Spleen (tissue), 13 donors: ENCODE data around the gene CRYBG1. TPM values are rescaled to one million over a fixed set of nuclear protein-coding genes. Genes with fewer than 3 reads are reported as not detected.

Experiments used
- DNase-seq: peaks from one replicate; pipeline ENCODE4 v3.0.0-alpha.2; 2020
- H3K27ac ChIP-seq, 8 donors: fragments of 200-600 bp; sonication (generic) in 7 of 8; 1 replicate in 4 of 8; 2 replicates in 4 of 8; pipeline versions ENCODE4 v1.5.0 to v1.8.0; 2016 to 2021; ENCODE audit warnings: inconsistent platforms in 4 of 8, mild to moderate bottlenecking in 4 of 8, moderate library complexity in 1 of 8
- H3K27me3 ChIP-seq, 7 donors: fragments of 200-600 bp; sonication (generic) in 6 of 7; replicated peaks in 1 of 7; 1 replicate in 4 of 7; 2 replicates in 3 of 7; pipeline versions ENCODE4 v1.5.0 to v1.8.0; 2016 to 2021; ENCODE audit warnings: inconsistent platforms in 3 of 7, mild to moderate bottlenecking in 1 of 7
- H3K36me3 ChIP-seq, 6 donors: fragments of 200-600 bp; sonication (generic) in 5 of 6; 1 replicate in 4 of 6; 2 replicates in 2 of 6; pipeline versions ENCODE4 v1.5.0 to v1.8.0; 2016 to 2021; ENCODE audit warnings: inconsistent platforms in 2 of 6
- H3K4me1 ChIP-seq, 6 donors: fragments of 200-600 bp; sonication (generic) in 5 of 6; 1 replicate in 3 of 6; 2 replicates in 3 of 6; pipeline versions ENCODE4 v1.5.0 to v1.8.0; 2016 to 2021; ENCODE audit warnings: inconsistent platforms in 3 of 6
- H3K4me3 ChIP-seq, 8 donors: fragments of 200-600 bp; sonication (generic) in 7 of 8; 1 replicate in 4 of 8; 2 replicates in 4 of 8; pipeline versions ENCODE4 v1.5.0 to v1.8.0; 2016 to 2021; ENCODE audit warnings: inconsistent platforms in 4 of 8, mild to moderate bottlenecking in 4 of 8, moderate library complexity in 2 of 8
- H3K9me3 ChIP-seq, 8 donors: fragments of 200-600 bp; sonication (generic) in 7 of 8; 1 replicate in 4 of 8; 2 replicates in 4 of 8; pipeline versions ENCODE4 v1.5.0 to v1.8.0; 2016 to 2021; ENCODE audit warnings: inconsistent platforms in 4 of 8
- POLR2A ChIP-seq, 3 donors: fragments of 450-650 bp; IDR thresholded peaks; one replicate each; pipeline ENCODE4 v1.5.1; 2017; ENCODE audit warnings: antibody characterized with exemption in 3 of 3, mild to moderate bottlenecking in 1 of 3
- POLR2AphosphoS5 ChIP-seq, 3 donors: sonication (generic); formaldehyde crosslinking; IDR thresholded peaks; one replicate each; pipeline ENCODE4 v1.5.1; 2017; ENCODE audit warnings: antibody characterized with exemption in 3 of 3
- WGBS, 5 donors: extraction: QIAGEN DNeasy Blood & Tissue Kit in 3 of 5; methylation state at CpG; one replicate each; pipeline versions ENCODE4 v1.1.5 to v1.1.7; 2013 to 2018; 5-methylcytosine and 5-hydroxymethylcytosine counted together
- intact Hi-C: fragments of 100-400 bp; cut with DNase I; formaldehyde crosslinking; loops from one replicate; pipeline ENCODE4 v1.15.0; 2023; ENCODE audit warnings: low total_unique reads
- long read RNA-seq, 2 donors: transcript quantifications; one replicate each; lab custom pipeline, GENCODE V29; 2026
- polyA plus RNA-seq, 3 donors: library from polyadenylated mRNA; stranded (reverse); fragments of 200-250 nt; gene quantifications; one replicate each; pipeline ENCODE4 v1.2.1, GENCODE V29; 2013
- total RNA-seq, 7 donors: library from RNA; depleted of rRNA in 3 of 7; stranded (reverse); fragments of >200 nt in 3 of 7; fragmentation: NEBNext Ultra II Directional in 4 of 7; extraction: Animal tissue kit (Norgen Biotek cat#: 25700) in 4 of 7; gene quantifications; one replicate each; pipeline versions ENCODE4 v1.1.0 to v1.2.1, GENCODE V29; 2016 to 2021
- TF ChIP-seq, protein P1 (sequence below), 11 experiments: fragments of 200-600 bp in 7 of 11; fragments of 450-650 bp in 4 of 11; sonication (generic) in 4 of 11; IDR thresholded peaks in 8 of 11; conservative IDR thresholded peaks in 3 of 11; 1 replicate in 7 of 11; 2 replicates in 4 of 11; pipeline versions ENCODE4 v1.4.0 to v1.8.0; 2016 to 2021; ENCODE audit warnings: antibody characterized with exemption in 11 of 11, inconsistent platforms in 4 of 11, mild to moderate bottlenecking in 1 of 11
- donor health status: healthy with polysubstance abuse.
- donor health status: DM: no; HTN: no; CAD: no; lungs with moderate emphysema.
- donor health status: DM: no; HTN: no; CAD: no.
- donor health status: Bipolar disorder and iron deficiency.
- donor health status: healthy.
- donor health status: DM: no; HTN: no; CAD: no.
- donor health status: DM: yes; HTN: yes; CAD: no.

The CRYBG1 gene, protein sequence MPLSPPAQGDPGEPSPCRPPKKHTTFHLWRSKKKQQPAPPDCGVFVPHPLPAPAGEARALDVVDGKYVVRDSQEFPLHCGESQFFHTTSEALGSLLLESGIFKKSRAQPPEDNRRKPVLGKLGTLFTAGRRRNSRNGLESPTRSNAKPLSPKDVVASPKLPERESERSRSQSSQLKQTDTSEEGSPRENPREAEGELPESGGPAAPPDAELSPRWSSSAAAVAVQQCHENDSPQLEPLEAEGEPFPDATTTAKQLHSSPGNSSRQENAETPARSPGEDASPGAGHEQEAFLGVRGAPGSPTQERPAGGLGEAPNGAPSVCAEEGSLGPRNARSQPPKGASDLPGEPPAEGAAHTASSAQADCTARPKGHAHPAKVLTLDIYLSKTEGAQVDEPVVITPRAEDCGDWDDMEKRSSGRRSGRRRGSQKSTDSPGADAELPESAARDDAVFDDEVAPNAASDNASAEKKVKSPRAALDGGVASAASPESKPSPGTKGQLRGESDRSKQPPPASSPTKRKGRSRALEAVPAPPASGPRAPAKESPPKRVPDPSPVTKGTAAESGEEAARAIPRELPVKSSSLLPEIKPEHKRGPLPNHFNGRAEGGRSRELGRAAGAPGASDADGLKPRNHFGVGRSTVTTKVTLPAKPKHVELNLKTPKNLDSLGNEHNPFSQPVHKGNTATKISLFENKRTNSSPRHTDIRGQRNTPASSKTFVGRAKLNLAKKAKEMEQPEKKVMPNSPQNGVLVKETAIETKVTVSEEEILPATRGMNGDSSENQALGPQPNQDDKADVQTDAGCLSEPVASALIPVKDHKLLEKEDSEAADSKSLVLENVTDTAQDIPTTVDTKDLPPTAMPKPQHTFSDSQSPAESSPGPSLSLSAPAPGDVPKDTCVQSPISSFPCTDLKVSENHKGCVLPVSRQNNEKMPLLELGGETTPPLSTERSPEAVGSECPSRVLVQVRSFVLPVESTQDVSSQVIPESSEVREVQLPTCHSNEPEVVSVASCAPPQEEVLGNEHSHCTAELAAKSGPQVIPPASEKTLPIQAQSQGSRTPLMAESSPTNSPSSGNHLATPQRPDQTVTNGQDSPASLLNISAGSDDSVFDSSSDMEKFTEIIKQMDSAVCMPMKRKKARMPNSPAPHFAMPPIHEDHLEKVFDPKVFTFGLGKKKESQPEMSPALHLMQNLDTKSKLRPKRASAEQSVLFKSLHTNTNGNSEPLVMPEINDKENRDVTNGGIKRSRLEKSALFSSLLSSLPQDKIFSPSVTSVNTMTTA (N-terminal part only)
- total RNA-seq = 10 to 100 TPM; 24.1 to 39.1 (median 29.9) TPM
- polyA plus RNA-seq = 1 to 10 TPM; 5.6 to 8.1 (median 7.2) TPM
- long read RNA-seq, donor 1, full-length matches to known transcripts = 1 of 1 reads
- long read RNA-seq, donor 1, partial matches to known transcripts = 0 of 1 reads
- long read RNA-seq, donor 1, other reads (novel, unspliced or antisense) = 0 of 1 reads
- long read RNA-seq, donor 2 = 0 reads

DNA sequence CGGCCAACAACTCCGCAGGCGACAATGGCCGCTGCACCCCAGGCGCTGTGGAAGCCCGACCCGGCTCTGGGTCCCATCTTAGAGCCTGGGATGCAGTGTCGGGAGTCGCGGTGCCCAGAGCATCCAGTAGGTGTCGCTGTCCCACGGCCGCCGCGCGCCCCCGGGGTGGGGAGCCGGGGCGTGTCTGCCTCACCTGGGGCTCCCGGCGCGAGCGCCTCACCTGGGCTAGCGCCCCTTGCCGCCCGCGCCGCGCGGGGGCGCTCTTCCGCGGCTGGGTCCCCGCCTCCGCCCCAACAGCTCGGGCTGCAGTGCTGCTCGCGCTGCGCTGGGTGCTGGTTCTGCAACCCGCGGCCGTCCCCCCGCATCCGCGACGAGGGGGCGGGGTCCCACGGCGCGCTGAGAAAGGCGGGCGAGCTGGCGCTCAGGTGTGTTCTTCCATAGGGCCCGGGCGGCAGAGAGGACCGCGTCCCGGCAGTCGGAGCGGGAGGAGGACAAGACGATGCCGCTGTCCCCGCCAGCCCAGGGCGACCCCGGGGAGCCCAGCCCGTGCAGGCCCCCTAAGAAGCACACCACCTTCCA lies at the start of gene CRYBG1:
CRYBG1 (plus strand) TSS at position 308 of the 579 bp plus-strand sequence; CDS start at position 500, 192 bp downstream.
- Histone ChIP-seq H3K27me3 (peaks cover 0 to 70% (median 48%) of the 10 kb centered on the region in 7 donors), H3K4me1 (peaks cover 0 to 18% (median 15%) of the 10 kb centered on the region in 6 donors), H3K36me3 (no peaks in the 10 kb centered on the region), H3K9me3 (no peaks in the 10 kb centered on the region), H3K4me3 (peak within 1 kb of the TSS; percentile 27 to 76 (median 48)), H3K27ac (no peak within 1 kb of the TSS)
- WGBS, 5 donors = 2 to 5% (median 2%) methylated on average over 12 to 66 of the region's 66 CpGs
- TF ChIP-seq, protein P1, sequence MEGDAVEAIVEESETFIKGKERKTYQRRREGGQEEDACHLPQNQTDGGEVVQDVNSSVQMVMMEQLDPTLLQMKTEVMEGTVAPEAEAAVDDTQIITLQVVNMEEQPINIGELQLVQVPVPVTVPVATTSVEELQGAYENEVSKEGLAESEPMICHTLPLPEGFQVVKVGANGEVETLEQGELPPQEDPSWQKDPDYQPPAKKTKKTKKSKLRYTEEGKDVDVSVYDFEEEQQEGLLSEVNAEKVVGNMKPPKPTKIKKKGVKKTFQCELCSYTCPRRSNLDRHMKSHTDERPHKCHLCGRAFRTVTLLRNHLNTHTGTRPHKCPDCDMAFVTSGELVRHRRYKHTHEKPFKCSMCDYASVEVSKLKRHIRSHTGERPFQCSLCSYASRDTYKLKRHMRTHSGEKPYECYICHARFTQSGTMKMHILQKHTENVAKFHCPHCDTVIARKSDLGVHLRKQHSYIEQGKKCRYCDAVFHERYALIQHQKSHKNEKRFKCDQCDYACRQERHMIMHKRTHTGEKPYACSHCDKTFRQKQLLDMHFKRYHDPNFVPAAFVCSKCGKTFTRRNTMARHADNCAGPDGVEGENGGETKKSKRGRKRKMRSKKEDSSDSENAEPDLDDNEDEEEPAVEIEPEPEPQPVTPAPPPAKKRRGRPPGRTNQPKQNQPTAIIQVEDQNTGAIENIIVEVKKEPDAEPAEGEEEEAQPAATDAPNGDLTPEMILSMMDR (IDR thresholded peaks at IDR 0.05 in 8 of 11, conservative IDR thresholded peaks at IDR 0.05 in 3 of 11) = peak; percentile 29 to 91 (median 79)
- TF ChIP-seq POLR2A (IDR thresholded peaks at IDR 0.05) = no peak
- intact Hi-C loops = no loop called here
- peak; percentile 91 for DNase-seq

DNA sequence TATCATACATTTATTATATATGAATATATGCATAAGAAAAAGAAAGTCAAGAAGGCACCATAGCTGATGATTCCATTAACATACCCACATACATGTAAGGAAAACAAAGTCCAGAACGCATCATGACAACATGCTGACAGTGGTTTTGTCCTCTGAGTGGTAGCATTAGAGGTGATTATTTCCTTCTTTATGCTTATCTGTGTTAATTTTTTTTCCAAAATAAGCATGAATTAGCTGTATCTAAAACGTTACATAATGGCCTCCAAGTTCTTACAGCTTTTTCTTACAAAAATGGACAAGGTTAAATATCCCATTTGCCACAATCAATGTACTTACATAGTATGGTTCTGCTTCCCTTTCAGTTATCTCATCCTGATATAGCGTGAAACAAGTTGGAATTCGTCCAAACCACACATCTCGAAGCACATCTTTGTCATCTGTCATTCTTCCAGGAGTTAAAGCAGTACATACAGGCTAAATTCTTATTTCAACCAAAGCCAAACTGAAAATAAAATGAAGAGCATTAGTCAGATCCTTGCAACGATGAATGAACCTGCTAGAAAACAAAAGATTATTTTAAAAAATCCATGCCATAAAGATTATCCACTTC lies 44.6 kb upstream of the CRYBG1 start:
- 42 to 53% (median 44%) methylated on average over 6 of the region's 6 CpGs for WGBS, 5 donors
- H3K36me3 ChIP-seq = peaks cover 0 to 49% (median 22%) of the 10 kb centered on the region in 6 donors
- peaks cover 0 to 86% (median 34%) of the 10 kb centered on the region in 6 donors for H3K4me1 ChIP-seq
- intact Hi-C loops = no loop called here
- no peak overlapping the region for H3K4me3 ChIP-seq
- no peak overlapping the region for H3K27ac ChIP-seq
- H3K9me3 ChIP-seq = no peaks in the 10 kb centered on the region
- TF ChIP-seq POLR2A (IDR thresholded peaks at IDR 0.05) (no peak), POLR2AphosphoS5 (IDR thresholded peaks at IDR 0.05) (no peak)
- TF ChIP-seq, protein P1 (IDR thresholded peaks at IDR 0.05 in 8 of 11, conservative IDR thresholded peaks at IDR 0.05 in 3 of 11) = no peak
- no peaks in the 10 kb centered on the region for H3K27me3 ChIP-seq
- DNase-seq = no peak

DNA sequence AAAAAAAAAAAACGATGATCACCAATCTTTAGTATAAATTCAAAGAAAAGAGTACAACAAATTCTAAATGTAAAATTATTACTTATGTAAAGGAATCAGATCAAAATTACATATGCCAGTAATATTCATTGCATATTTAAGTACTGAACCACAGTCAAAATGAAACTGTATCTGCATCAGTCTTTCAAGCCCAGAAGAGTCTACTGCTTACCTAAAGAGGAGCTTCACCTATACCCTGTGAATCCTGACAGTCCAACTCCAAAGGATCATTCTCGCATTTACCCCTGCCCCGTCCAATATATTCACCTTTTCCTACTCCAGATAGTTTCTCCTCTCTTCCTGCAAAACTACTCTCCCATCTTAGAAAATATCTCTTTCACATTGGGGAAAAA lies 44.1 kb upstream of the CRYBG1 start:
- intact Hi-C loops = no loop called here
- Histone ChIP-seq H3K9me3 (no peaks in the 10 kb centered on the region), H3K36me3 (peaks cover 0 to 44% (median 22%) of the 10 kb centered on the region in 6 donors), H3K4me3 (no peak overlapping the region), H3K27ac (no peak overlapping the region), H3K4me1 (peaks cover 0 to 85% (median 35%) of the 10 kb centered on the region in 6 donors), H3K27me3 (no peaks in the 10 kb centered on the region)
- TF ChIP-seq, protein P1 (IDR thresholded peaks at IDR 0.05 in 8 of 11, conservative IDR thresholded peaks at IDR 0.05 in 3 of 11) = no peak
- no peak for TF ChIP-seq POLR2AphosphoS5 (IDR thresholded peaks at IDR 0.05)
- no peak for TF ChIP-seq POLR2A (IDR thresholded peaks at IDR 0.05)
- no peak for DNase-seq
- 82 to 95% (median 88%) methylated on average over 3 of the region's 3 CpGs for WGBS, 5 donors
